Activated T-helper 1 cell treated with anti-CD3 and anti-CD28 coated beads, Interleukin-12 subunit alpha, Interleukin-12 subunit beta, Interleukin-2, Interleukin-4 antibody, amounts not matched to agents 30 ng/mL and 10 ng/mL and 1 ng/mL, durations not matched to agents 14 hours and 24 hours and 36 hours (primary cell): ENCODE results near the gene ZC2HC1C. TPM values are rescaled to one million over a fixed set of nuclear protein-coding genes. Genes with fewer than 3 reads are reported as not detected.

Experiments
- DNase-seq: peaks from one replicate; pipeline ENCODE4 v3.0.0; 2021; ENCODE audit warnings: low spot score
- H3K27ac Mint-ChIP-seq: one replicate; pipeline ENCODE4 v1.8.0; 2021; ENCODE audit warnings: mild to moderate bottlenecking, mixed read lengths
- H3K27me3 Mint-ChIP-seq: one replicate; pipeline ENCODE4 v1.8.0; 2022; ENCODE audit warnings: mild to moderate bottlenecking, moderate library complexity, mixed read lengths; ENCODE audit not compliant: insufficient read depth
- H3K36me3 Mint-ChIP-seq: one replicate; pipeline ENCODE4 v1.8.0; 2021; ENCODE audit warnings: low read depth, mixed read lengths
- H3K4me1 Mint-ChIP-seq: one replicate; pipeline ENCODE4 v1.8.0; 2021; ENCODE audit warnings: low read depth, mixed read lengths
- H3K4me3 Mint-ChIP-seq: one replicate; pipeline ENCODE4 v1.8.0; 2021; ENCODE audit warnings: mild to moderate bottlenecking, moderate library complexity, mixed read lengths
- H3K9me3 Mint-ChIP-seq: one replicate; pipeline ENCODE4 v1.8.0; 2021; ENCODE audit warnings: mixed read lengths
- intact Hi-C: fragments of 100-400 bp; cut with micrococcal nuclease; formaldehyde crosslinking; loops from one replicate; pipeline ENCODE4 v1.15.1; 2024
- total RNA-seq: library from RNA; stranded (reverse); gene quantifications from 2 replicates; pipeline ENCODE4 v1.2.3, GENCODE V29; 2022

ZC2HC1C gene
- total RNA-seq, 1 donor from 2014 or later: 0.80 TPM

- H3K36me3 Mint-ChIP-seq: peaks cover 41% of the 10 kb centered on the region
These were observed 15.1 kb downstream of the ZC2HC1C start for GRCh38 chr14:75084513-75084912.

GRCh38 chr14:75088153-75088552 is 18.7 kb downstream of the ZC2HC1C start:
- Mint-ChIP-seq H3K36me3 (peaks cover 35% of the 10 kb centered on the region), H3K9me3 (no peaks in the 10 kb centered on the region), H3K4me1 (no peaks in the 10 kb centered on the region), H3K4me3 (no peak overlapping the region), H3K27ac (no peak overlapping the region), H3K27me3 (no peaks in the 10 kb centered on the region)
- intact Hi-C loops: loop anchor here (1.0 kb wide), 3 partner anchors 142 to 227 kb away; no protein-coding TSS in a partner anchor
- DNase-seq: no peak

More at GRCh38 chr14:75084513-75084912, 15.1 kb downstream of the ZC2HC1C start:
- Mint-ChIP-seq H3K4me3 (no peak overlapping the region), H3K9me3 (no peaks in the 10 kb centered on the region), H3K4me1 (no peaks in the 10 kb centered on the region), H3K27me3 (no peaks in the 10 kb centered on the region), H3K27ac (no peak overlapping the region)
- intact Hi-C loops: no loop called here
- no peak for DNase-seq

- H3K36me3 Mint-ChIP-seq: peaks cover 31% of the 10 kb centered on the region
- H3K27me3 Mint-ChIP-seq: no peaks in the 10 kb centered on the region
- no peaks in the 10 kb centered on the region for H3K4me1 Mint-ChIP-seq
- intact Hi-C loops: loop anchor here (1.0 kb wide), 3 partner anchors 142 to 227 kb away; no protein-coding TSS in a partner anchor
- H3K27ac Mint-ChIP-seq: no peak overlapping the region
- no peaks in the 10 kb centered on the region for H3K9me3 Mint-ChIP-seq
- no peak overlapping the region for H3K4me3 Mint-ChIP-seq
- peak; percentile 30 for DNase-seq
These were observed 19.3 kb downstream of the ZC2HC1C start for GRCh38 chr14:75088566-75089373.

GRCh38 chr14:75090353-75090752 is 20.9 kb downstream of the ZC2HC1C start:
- no peak overlapping the region for H3K27ac Mint-ChIP-seq
- intact Hi-C loops: no loop called here
- no peak for DNase-seq
- no peaks in the 10 kb centered on the region for H3K27me3 Mint-ChIP-seq
- H3K4me3 Mint-ChIP-seq: no peak overlapping the region
- H3K9me3 Mint-ChIP-seq: no peaks in the 10 kb centered on the region
- H3K36me3 Mint-ChIP-seq: peaks cover 31% of the 10 kb centered on the region
- H3K4me1 Mint-ChIP-seq: no peaks in the 10 kb centered on the region

GRCh38 chr14:75091251-75091650 is 21.8 kb downstream of the ZC2HC1C start:
- Mint-ChIP-seq H3K4me1 (no peaks in the 10 kb centered on the region), H3K4me3 (no peak overlapping the region), H3K36me3 (peaks cover 30% of the 10 kb centered on the region), H3K9me3 (no peaks in the 10 kb centered on the region), H3K27ac (no peak overlapping the region), H3K27me3 (no peaks in the 10 kb centered on the region)
- DNase-seq: no peak
- intact Hi-C loops: no loop called here

GRCh38 chr14:75092698-75093097 is 23.3 kb downstream of the ZC2HC1C start:
- no peak for DNase-seq
- Mint-ChIP-seq H3K9me3 (no peaks in the 10 kb centered on the region), H3K4me3 (no peak overlapping the region), H3K27me3 (no peaks in the 10 kb centered on the region), H3K27ac (no peak overlapping the region), H3K4me1 (no peaks in the 10 kb centered on the region), H3K36me3 (peaks cover 31% of the 10 kb centered on the region)
- intact Hi-C loops: no loop called here

GRCh38 chr14:75094896-75095295 is 25.5 kb downstream of the ZC2HC1C start:
- intact Hi-C loops: no loop called here
- Mint-ChIP-seq H3K27ac (no peak overlapping the region), H3K4me3 (no peak overlapping the region), H3K9me3 (no peaks in the 10 kb centered on the region), H3K4me1 (no peaks in the 10 kb centered on the region), H3K27me3 (no peaks in the 10 kb centered on the region), H3K36me3 (peaks cover 42% of the 10 kb centered on the region)
- no peak for DNase-seq

- Mint-ChIP-seq H3K27ac (no peak overlapping the region), H3K9me3 (no peaks in the 10 kb centered on the region), H3K4me1 (no peaks in the 10 kb centered on the region), H3K4me3 (no peak overlapping the region), H3K27me3 (no peaks in the 10 kb centered on the region), H3K36me3 (peaks cover 45% of the 10 kb centered on the region)
- DNase-seq: no peak
- intact Hi-C loops: no loop called here
These were observed 26.2 kb downstream of the ZC2HC1C start for GRCh38 chr14:75095690-75096089.

GRCh38 chr14:75096959-75097358 is 27.5 kb downstream of the ZC2HC1C start:
- DNase-seq: no peak
- Mint-ChIP-seq H3K36me3 (peaks cover 43% of the 10 kb centered on the region), H3K27me3 (no peaks in the 10 kb centered on the region), H3K4me1 (no peaks in the 10 kb centered on the region), H3K27ac (no peak overlapping the region), H3K4me3 (no peak overlapping the region), H3K9me3 (no peaks in the 10 kb centered on the region)
- intact Hi-C loops: no loop called here

- no peaks in the 10 kb centered on the region for H3K27me3 Mint-ChIP-seq
- H3K4me3 Mint-ChIP-seq: no peak overlapping the region
- H3K36me3 Mint-ChIP-seq: peaks cover 45% of the 10 kb centered on the region
- H3K27ac Mint-ChIP-seq: no peak overlapping the region
- H3K9me3 Mint-ChIP-seq: no peaks in the 10 kb centered on the region
- H3K4me1 Mint-ChIP-seq: no peaks in the 10 kb centered on the region
- intact Hi-C loops: no loop called here
- DNase-seq: no peak
These were observed 28.8 kb downstream of the ZC2HC1C start for GRCh38 chr14:75098212-75098611.

- Mint-ChIP-seq H3K4me3 (no peak overlapping the region), H3K9me3 (no peaks in the 10 kb centered on the region), H3K27ac (no peak overlapping the region), H3K4me1 (no peaks in the 10 kb centered on the region), H3K27me3 (no peaks in the 10 kb centered on the region), H3K36me3 (peaks cover 48% of the 10 kb centered on the region)
- no peak for DNase-seq
- intact Hi-C loops: no loop called here
These were observed 29.2 kb downstream of the ZC2HC1C start for GRCh38 chr14:75098682-75099081.

GRCh38 chr14:75101491-75101890 is 32.0 kb downstream of the ZC2HC1C start:
- Mint-ChIP-seq H3K36me3 (peaks cover 48% of the 10 kb centered on the region), H3K4me1 (no peaks in the 10 kb centered on the region), H3K27ac (no peak overlapping the region), H3K4me3 (no peak overlapping the region), H3K27me3 (no peaks in the 10 kb centered on the region), H3K9me3 (no peaks in the 10 kb centered on the region)
- intact Hi-C loops: no loop called here
- DNase-seq: no peak

GRCh38 chr14:75107186-75107585 is 37.7 kb downstream of the ZC2HC1C start:
- Mint-ChIP-seq H3K4me3 (no peak overlapping the region), H3K9me3 (no peaks in the 10 kb centered on the region), H3K27me3 (no peaks in the 10 kb centered on the region), H3K4me1 (no peaks in the 10 kb centered on the region), H3K27ac (no peak overlapping the region), H3K36me3 (peaks cover 51% of the 10 kb centered on the region)
- DNase-seq: no peak
- intact Hi-C loops: no loop called here
